ENCODE measurements around the gene GPANK1.

GPANK1 gene

DNA sequence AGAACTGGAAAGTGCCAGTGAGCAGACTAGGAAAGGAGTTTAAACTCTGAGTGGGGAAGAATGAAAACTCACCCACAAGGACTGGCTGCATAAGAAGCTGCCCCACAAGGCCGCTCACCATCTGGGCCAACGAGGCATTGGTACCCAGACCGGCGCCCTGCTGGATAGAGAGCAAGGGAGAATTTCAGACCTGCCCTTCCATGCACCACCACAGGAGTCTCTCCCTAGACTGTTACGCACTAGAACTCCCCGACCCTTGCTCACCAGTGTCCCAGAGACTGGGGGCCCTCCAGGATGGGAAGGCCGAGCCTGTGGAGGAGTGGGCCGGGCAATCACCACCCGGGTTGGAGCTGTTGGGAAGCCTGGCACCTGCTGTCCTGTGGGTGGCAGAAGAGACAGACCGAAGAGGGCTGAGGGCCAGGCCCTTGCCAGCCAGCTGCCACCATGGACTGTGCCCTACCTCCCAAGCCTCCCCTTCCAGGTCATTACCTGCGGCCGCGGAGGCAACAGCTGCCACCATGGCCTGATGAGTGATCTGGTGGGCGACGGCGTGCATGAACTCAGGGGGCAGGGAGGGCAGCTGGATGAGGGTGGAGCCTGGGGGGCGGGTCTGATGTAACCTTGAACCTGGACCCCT lies 20.9 kb downstream of the GPANK1 start:
- no peak for FAIRE-seq
- DNase-seq (ENCODE audit: insufficient read length, low spot score): no peak

DNA sequence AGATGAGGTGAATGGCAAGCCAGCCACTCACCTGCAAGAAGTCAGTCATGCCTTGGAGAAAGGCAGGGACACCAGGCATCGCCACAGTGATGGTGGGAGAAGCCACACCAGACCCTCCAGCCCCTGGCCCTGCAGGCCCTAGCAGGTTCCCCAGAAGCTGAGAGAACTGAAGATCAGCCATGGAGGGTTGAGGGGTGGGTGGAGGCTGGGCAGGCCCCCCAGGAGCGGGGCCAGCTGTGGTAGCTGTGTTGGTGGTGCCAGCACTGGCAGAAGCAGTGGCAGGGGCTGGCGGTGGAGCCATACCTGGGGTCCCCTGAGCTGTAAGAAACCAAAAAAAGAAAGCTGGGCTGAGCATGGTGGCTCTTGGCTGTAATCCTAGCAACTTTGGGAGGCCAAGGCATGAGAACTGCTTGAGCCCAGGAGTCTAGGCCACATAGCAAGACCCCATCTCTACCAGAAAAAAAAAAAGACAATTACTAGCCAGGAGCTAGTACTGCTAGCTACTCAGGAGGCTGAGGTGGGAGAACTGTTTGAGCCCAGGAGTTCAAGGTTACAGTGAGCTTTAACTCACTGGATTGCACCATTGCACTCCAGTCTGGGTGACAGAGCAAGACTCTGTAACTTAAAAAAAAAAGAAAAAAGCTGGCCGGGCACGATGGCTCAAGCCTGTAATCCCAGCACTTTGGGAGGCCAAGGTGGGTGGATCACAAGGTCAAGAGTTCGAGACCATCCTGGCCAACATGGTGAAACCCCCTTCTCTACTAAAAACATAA lies 21.8 kb downstream of the GPANK1 start:
- DNase-seq (ENCODE audit: insufficient read length, low spot score) (no peak), FAIRE-seq (peak; percentile 4)

DNA sequence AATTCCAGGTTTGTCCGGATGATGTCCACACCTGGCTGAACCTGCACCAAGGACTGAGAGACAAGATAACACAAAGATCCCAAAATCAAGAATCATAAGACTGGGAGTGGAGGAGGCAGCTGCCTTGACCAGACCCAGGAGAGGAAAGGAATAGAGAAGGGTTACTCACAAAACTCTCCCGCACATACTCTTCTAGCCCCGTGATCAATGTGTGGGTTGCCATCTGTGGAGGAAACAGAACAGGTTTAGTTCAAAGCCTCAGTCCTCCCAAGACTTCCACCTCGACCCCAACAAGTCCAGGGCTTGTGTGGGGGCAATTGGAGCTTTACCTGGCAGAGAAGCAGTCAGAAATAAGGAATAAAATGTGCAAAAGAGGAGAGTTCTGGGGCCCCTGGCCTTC lies 23.4 kb downstream of the GPANK1 start:
- DNase-seq (ENCODE audit: insufficient read length, low spot score) (no peak), FAIRE-seq (no peak)

DNA sequence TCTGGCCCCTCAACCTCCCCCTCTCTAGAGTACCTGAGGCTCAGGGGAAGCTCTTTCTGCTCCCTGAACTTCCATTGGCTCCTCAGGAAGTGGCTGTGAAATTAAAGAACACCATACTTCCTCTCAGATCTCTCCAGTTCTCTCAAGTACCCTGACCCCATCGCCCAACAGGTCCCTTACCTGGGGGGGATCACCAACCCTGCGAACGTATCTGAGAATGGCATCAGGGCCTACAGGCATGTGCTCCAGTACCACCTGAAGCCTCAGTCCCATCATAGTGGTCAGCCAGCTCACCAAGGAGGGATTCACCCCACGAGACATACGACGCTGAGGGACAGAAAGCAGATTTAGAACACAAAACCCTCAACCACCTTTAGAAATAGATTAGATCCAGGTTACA lies 24.2 kb downstream of the GPANK1 start:
- no peak for DNase-seq (ENCODE audit: insufficient read length, low spot score)
- no peak for FAIRE-seq

DNA sequence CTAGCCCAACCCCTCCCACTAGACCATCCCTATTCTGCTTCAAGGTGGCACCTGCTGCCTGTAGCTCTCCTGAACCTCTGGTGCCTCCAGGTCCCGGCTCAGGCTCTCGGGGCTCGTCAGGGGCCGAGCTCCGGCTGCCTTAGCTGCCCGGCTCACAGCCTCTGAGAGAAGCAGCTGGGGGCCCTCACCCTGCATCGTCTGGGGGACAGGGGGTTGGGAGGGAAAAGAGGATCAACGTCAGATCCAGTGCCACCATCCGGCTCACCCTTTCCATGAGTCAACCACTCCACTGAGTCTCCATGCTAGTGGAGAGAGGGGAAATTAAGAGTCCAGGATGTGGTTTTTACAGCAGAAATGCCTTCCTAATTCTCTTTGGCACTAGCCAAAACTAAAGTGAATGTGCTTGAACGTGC lies 25.3 kb downstream of the GPANK1 start:
- DNase-seq (ENCODE audit: insufficient read length, low spot score) (no peak), FAIRE-seq (no peak)

DNA sequence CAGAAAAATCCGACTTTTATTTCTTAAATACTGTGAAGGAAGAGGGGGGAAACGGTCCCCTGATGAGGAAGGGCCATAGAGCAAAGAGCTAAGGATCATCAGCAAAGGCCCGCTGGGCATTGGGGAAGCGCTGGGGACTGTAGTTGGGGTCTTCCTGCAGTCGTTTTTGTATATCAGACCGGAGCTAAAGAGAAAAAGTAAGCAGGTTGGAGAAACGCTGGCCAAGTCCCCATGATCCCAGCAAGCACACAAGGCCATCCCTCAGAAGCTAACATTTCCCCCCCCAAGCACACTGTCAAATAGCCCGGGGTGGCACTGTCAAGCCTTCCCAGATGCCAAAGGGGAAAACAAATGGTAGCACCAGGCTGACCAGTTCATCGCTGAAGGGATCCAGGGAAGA lies 25.8 kb downstream of the GPANK1 start:
- DNase-seq (ENCODE audit: insufficient read length, low spot score) (no peak), FAIRE-seq (no peak)

DNA sequence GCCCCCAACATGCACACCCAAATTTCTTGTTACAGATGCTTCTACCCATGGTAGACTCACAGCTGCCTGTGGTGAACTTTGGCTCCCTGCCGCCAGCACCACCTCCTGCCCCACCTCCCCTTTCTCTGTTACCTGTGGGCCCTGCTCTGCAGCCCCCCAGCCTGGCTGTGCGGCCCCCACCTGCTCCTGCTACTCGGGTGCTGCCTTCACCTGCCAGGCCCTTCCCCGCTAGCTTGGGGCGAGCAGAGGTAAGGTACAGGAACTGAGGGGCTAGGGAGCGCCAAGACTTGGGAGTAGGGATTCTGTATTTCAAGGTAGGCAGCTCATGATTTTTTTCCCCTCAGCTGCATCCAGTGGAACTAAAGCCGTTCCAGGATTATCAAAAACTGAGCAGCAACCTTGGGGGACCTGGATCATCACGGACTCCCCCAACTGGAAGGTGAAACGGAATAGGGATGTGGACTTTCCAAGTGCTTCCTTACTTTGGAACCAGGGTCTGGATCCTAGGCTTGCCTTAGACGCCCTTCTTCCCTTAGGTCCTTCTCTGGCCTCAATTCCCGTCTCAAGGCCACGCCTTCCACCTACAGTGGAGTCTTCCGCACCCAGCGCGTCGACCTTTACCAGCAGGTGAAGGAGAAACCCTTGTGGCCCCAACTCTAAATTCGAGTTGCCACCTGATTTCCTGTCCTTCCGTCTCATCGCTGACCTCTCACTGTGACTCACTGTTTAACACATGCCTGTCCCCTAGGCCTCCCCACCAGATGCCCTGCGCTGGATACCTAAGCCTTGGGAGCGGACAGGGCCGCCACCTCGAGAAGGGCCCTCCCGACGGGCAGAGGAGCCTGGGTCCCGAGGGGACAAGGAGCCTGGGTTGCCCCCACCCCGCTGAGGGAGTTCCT lies 27.9 kb downstream of the GPANK1 start:
- DNase-seq (ENCODE audit: insufficient read length, low spot score): no peak
- no peak for FAIRE-seq

DNA sequence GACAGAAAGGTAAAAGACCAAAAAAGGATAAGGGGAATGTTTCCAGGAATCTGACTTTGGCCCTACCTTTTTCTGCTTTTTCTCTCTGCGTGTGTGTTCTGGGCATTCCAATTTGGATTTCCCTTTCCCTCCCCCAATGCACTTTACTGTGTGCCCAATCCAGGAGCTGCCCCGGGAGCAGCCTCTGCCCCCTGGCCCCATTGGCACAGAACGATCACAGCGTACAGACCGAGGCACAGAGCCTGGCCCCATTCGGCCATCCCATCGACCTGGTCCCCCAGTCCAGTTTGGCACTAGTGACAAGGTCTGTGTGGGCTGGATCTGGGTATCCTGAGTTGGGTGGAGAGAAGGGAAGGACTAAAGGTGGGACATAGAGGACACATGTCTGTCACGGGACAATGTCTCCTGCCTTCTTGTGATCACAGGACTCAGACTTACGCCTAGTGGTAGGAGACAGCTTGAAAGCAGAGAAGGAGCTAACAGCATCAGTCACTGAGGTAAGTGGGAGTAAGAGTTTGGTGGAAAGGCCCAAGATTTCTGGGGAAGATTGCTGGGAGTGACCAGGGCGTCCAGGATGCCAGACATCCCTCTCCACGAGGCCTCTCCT lies 29.7 kb downstream of the GPANK1 start:
- no peak for FAIRE-seq
- no peak for DNase-seq (ENCODE audit: insufficient read length, low spot score)

DNA sequence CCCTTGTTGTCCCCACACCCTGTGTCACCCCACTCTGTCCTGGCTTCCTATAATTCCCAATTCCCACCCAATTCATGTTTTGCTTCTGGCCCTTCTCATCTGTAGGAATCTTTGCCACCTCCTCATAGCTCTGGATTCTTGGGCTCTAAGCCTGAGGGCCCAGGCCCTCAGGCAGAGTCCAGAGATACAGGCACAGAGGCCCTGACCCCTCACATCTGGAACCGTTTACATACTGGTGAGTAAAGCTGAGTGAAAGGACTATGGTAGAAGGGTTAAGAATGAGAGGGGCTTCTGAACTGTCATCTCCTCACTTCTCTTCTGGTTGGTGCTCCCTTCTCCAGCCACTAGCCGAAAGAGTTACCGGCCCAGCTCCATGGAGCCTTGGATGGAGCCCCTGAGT lies 30.7 kb downstream of the GPANK1 start:
- FAIRE-seq (no peak), DNase-seq (ENCODE audit: insufficient read length, low spot score) (no peak)

DNA sequence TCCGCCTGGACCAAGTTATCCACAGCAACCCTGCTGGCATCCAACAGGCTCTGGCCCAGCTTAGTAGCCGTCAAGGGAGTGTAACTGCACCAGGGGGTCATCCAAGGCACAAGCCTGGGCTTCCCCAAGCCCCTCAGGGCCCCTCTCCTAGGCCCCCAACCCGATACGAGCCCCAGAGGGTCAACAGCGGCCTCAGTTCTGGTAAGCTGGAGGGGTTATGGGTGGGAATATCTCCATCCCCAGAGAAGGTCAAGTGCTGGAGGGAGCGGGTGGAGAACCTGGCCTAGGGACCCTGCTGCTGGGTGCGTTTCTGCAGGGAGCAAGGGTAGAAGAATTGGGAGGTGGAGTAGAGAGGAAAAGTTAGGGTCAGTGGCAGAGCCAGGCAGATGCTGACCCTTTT lies 31.4 kb downstream of the GPANK1 start:
- FAIRE-seq (no peak), DNase-seq (ENCODE audit: insufficient read length, low spot score) (no peak)

DNA sequence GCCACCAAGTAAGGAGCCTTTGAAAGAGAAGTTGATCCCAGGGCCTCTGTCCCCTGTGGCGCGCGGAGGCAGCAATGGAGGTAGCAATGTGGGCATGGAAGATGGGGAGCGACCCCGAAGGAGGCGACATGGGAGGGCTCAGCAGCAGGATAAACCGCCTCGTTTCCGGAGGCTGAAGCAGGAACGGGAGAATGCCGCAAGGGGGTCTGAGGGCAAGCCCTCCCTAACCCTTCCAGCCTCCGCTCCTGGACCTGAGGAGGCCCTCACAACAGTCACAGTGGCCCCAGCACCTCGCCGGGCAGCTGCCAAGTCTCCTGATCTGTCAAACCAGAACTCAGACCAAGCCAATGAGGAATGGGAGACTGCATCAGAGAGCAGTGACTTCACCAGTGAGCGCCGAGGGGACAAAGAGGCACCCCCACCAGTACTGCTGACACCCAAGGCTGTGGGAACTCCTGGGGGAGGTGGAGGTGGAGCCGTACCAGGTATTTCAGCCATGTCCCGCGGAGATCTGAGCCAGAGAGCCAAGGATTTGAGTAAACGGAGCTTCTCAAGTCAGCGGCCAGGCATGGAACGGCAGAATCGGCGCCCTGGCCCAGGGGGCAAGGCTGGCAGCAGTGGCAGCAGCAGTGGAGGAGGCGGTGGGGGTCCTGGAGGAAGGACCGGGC lies 32.4 kb downstream of the GPANK1 start:
- DNase-seq (ENCODE audit: insufficient read length, low spot score): no peak
- no peak for FAIRE-seq

DNA sequence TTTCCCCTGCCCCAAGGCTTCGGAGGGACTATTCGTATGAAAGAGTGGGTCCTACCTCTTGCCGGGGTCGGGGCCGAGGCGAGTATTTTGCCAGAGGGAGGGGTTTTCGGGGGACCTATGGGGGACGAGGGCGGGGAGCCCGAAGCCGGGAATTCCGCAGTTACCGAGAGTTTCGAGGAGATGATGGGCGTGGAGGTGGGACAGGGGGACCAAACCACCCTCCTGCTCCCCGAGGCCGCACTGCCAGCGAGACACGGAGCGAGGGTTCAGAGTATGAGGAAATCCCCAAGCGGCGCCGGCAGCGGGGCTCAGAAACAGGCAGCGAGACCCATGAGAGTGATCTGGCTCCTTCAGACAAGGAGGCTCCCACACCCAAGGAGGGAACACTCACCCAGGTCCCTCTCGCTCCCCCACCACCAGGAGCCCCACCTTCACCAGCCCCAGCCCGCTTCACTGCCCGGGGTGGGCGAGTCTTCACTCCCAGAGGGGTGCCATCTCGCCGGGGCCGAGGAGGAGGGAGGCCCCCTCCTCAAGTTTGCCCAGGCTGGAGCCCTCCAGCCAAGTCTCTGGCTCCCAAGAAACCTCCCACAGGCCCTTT lies 33.0 kb downstream of the GPANK1 start:
- DNase-seq (ENCODE audit: insufficient read length, low spot score) (no peak), FAIRE-seq (no peak)

DNA sequence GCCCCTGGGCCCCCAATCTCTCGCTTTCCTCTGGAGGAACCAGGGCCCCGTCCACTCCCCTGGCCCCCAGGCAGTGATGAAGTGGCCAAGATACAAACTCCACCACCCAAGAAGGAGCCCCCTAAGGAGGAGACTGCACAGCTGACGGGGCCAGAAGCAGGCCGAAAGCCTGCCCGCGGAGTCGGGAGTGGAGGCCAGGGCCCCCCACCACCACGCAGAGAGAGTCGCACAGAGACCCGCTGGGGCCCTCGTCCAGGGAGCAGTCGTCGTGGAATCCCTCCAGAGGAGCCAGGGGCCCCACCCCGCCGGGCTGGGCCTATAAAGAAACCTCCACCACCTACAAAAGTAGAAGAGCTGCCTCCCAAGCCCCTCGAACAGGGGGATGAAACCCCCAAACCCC lies 33.6 kb downstream of the GPANK1 start:
- DNase-seq (ENCODE audit: insufficient read length, low spot score) (no peak), FAIRE-seq (no peak)

DNA sequence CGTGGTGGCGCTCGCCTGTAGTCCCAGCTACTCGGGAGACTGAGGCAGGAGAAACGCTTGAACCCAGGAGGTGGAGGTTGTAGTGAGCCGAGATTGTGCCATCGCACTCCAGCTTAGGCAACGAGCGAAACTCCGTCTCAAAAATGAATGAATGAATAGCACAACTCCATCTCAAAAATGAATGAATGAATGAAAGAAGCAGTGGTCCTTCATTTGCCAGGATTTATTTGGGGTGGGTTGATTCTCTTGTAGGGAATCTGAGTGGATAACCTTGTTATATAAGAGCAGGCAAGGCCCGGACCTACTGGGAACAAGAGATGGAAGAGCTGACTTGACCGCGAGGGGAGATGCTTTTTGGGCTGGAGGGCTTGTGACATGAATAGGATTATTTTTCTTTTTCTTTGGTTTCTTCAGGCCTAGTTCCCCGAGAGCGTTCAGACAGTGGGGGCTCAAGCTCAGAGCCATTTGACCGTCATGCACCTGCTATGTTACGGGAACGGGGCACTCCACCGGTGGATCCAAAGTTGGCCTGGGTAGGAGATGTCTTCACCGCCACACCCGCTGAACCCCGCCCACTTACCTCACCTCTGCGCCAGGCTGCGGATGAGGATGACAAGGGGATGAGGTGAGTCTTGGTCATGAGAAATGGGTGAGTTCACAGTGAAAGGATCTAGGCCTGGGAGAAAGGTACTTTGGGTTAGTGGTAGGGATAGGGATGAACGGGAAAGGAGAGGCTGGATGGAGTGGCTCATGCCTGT lies 34.4 kb downstream of the GPANK1 start:
- FAIRE-seq (no peak), DNase-seq (ENCODE audit: insufficient read length, low spot score) (no peak)

DNA sequence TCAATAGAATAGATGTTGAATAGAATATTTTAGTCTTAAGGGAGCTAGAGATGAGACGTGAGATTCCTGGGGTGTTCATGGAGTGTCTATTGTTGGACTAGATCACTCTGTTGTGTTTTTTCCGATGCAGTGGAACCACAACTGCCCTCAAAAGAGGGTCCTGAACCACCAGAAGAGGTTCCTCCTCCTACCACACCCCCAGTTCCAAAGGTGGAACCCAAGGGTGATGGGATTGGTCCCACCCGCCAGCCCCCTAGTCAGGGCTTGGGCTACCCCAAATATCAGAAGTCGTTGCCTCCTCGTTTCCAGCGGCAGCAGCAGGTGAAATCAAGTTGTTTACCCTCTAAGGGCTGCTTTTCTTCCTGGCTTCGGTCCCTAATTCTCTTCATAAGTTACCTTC lies 35.8 kb downstream of the GPANK1 start:
- no peak for FAIRE-seq
- no peak for DNase-seq (ENCODE audit: insufficient read length, low spot score)

DNA sequence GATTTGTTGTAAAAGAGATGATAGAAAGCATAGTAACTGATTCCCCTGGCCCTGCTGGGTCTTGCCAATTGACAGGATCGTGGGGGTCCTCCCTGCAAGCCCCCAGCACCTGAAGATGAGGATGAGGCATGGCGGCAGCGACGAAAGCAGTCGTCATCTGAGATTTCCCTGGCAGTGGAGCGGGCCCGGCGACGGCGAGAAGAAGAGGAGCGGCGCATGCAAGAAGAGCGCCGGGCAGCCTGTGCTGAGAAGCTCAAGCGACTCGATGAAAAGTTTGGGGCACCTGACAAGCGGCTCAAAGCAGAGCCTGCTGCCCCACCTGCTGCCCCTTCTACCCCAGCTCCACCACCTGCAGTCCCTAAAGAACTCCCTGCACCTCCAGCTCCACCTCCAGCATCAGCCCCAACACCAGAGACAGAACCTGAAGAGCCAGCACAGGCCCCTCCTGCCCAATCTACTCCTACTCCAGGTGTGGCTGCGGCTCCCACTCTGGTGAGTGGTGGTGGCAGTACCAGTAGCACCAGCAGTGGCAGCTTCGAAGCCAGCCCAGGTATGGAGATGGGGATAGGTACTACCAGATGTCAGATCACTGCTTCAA lies 37.0 kb downstream of the GPANK1 start:
- DNase-seq (ENCODE audit: insufficient read length, low spot score): no peak
- FAIRE-seq: no peak

DNA sequence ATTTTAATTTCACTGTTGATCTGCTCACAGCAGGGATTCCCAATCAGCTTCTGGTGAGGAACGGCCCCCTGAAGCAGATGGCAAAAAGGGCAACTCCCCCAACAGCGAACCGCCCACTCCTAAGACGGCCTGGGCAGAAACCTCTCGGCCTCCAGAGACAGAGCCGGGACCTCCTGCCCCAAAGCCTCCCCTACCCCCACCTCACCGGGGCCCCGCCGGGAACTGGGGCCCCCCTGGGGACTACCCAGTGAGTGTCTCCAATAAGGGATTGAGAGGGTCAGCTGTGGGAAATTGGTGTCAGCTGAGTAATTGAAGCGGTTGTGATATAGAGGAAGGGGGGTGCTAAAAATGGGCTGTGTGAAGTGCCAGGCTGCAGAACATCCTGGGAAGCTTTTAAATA lies 37.8 kb downstream of the GPANK1 start:
- FAIRE-seq: no peak
- no peak for DNase-seq (ENCODE audit: insufficient read length, low spot score)

DNA sequence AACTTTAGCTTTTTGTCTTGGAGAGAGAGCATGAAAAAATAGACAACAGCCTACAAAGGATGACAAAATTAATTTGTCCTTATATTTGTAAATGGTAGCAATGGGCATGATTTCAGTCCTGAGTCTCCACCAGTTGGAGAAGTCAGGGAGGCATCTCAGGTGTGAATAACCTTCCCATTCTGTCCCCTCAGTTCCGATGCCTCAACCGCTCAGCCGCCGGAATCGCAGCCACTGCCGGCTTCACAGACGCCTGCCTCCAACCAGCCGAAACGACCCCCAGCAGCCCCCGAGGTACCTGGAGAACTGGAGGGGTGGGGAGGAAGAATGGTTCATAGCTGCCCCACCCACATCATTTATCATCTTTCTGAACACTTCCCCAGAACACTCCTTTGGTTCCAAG lies 40.7 kb downstream of the GPANK1 start:
- DNase-seq (ENCODE audit: insufficient read length, low spot score) (no peak), FAIRE-seq (no peak)

DNA sequence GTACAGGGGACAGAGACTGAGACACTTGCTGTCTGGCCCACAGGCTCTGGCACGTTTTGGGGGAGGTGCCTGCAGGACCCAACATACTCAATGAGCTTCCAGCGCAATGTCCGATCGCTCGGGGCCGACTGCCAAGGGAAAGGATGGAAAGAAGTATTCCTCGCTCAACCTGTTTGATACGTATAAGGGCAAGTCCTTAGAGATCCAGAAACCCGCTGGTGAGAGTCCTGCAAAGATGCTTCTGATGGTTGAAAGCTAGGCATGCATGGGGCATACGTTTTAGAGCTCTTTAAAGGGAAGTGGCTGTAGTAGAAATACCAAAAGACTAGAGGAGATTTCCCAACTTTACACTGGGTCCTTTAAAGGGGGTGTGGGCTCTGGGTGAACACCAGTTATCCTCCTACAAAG lies 42.1 kb downstream of the GPANK1 start:
- no peak for FAIRE-seq
- DNase-seq (ENCODE audit: insufficient read length, low spot score): no peak

Data from HTR-8/SVneo (cell line).